Hepatocyte (in vitro differentiated cells): ENCODE data around the gene NCAPG2. TPM values are rescaled to one million over a fixed set of nuclear protein-coding genes. Genes with fewer than 3 reads are reported as not detected.

Experiments used
- DNase-seq: peaks from one replicate; pipeline ENCODE4 v3.0.0-alpha.2; 2016; ENCODE audit warnings: low spot score
- H2AFZ ChIP-seq: fragments of 200-600 bp; sonication (generic); 2 replicates; pipeline ENCODE4 v1.6.0; 2016; ENCODE audit warnings: antibody characterized with exemption, mild to moderate bottlenecking
- H3K27ac ChIP-seq: fragments of 200-600 bp; sonication (generic); 2 replicates; pipeline ENCODE4 v1.5.1; 2016; ENCODE audit warnings: mild to moderate bottlenecking
- H3K27me3 ChIP-seq: fragments of 200-600 bp; sonication (generic); 2 replicates; pipeline ENCODE4 v1.6.1; 2016
- H3K36me3 ChIP-seq: fragments of 200-600 bp; sonication (generic); replicated peaks from 2 replicates; pipeline ENCODE4 v1.5.1; 2016; ENCODE audit warnings: low read depth; ENCODE audit not compliant: insufficient read depth
- H3K4me1 ChIP-seq: fragments of 200-600 bp; sonication (generic); 2 replicates; pipeline ENCODE4 v1.5.1; 2016; ENCODE audit warnings: mild to moderate bottlenecking, moderate library complexity; ENCODE audit not compliant: insufficient read depth
- H3K4me2 ChIP-seq: fragments of 200-600 bp; sonication (generic); 2 replicates; pipeline ENCODE4 v1.6.0; 2016
- H3K4me3 ChIP-seq: fragments of 200-600 bp; sonication (generic); 2 replicates; pipeline ENCODE4 v1.5.1; 2016; ENCODE audit warnings: mild to moderate bottlenecking
- H3K79me2 ChIP-seq: fragments of 200-600 bp; sonication (generic); 2 replicates; pipeline ENCODE4 v1.6.0; 2017; ENCODE audit warnings: mild to moderate bottlenecking
- H3K9me2 ChIP-seq: fragments of 200-600 bp; sonication (generic); replicated peaks from 2 replicates; pipeline ENCODE4 v1.6.0; 2017; ENCODE audit warnings: mild to moderate bottlenecking; ENCODE audit not compliant: insufficient read depth
- H3K9me3 ChIP-seq: fragments of 200-600 bp; sonication (generic); 2 replicates; pipeline ENCODE4 v1.5.1; 2016; ENCODE audit warnings: low read depth, mild to moderate bottlenecking
- H4K20me1 ChIP-seq: fragments of 200-600 bp; sonication (generic); 2 replicates; pipeline ENCODE4 v1.6.0; 2016; ENCODE audit warnings: mild to moderate bottlenecking; ENCODE audit not compliant: insufficient read depth, poor library complexity, severe bottlenecking
- EZH2 ChIP-seq: fragments of 200-600 bp; sonication (generic); IDR thresholded peaks from 2 replicates; pipeline ENCODE4 v1.6.1; 2016; ENCODE audit warnings: antibody characterized with exemption, mild to moderate bottlenecking, borderline replicate concordance
- EZH2phosphoT487 ChIP-seq: fragments of 200-600 bp; sonication (generic); IDR thresholded peaks from one replicate; pipeline ENCODE4 v1.6.1; 2018; ENCODE audit warnings: antibody characterized with exemption, mild to moderate bottlenecking, low read depth, moderate library complexity; ENCODE audit not compliant: unreplicated experiment, severe bottlenecking
- WGBS: methylation state at CpG from one replicate; pipeline ENCODE4 v1.1.6; 2016; ENCODE audit warnings: low lambda C conversion rate; ENCODE audit errors: missing lambda C conversion rate; 5-methylcytosine and 5-hydroxymethylcytosine counted together
- polyA plus RNA-seq: library from polyadenylated mRNA; unstranded; fragments of >200 nt; fragmentation: Nextera tagmentation; extraction: Ambion mirVana; gene quantifications from 2 replicates; pipeline ENCODE4 v1.2.1, GENCODE V29; 2016
- total RNA-seq: library from RNA; depleted of rRNA; stranded (reverse); fragments of >200 nt; gene quantifications from 2 replicates; pipeline ENCODE4 v1.2.3, GENCODE V29; 2014
- TF ChIP-seq, protein P1 (sequence below): fragments of 200-600 bp; sonication (generic); IDR thresholded peaks from 2 replicates; pipeline ENCODE4 v1.5.1; 2016; ENCODE audit warnings: antibody characterized with exemption, mild to moderate bottlenecking; ENCODE audit not compliant: poor library complexity

The NCAPG2 gene
- total and polyA plus RNA-seq, 2 experiments from 2014 or later, result 6.2 to 9.5 TPM

DNA sequence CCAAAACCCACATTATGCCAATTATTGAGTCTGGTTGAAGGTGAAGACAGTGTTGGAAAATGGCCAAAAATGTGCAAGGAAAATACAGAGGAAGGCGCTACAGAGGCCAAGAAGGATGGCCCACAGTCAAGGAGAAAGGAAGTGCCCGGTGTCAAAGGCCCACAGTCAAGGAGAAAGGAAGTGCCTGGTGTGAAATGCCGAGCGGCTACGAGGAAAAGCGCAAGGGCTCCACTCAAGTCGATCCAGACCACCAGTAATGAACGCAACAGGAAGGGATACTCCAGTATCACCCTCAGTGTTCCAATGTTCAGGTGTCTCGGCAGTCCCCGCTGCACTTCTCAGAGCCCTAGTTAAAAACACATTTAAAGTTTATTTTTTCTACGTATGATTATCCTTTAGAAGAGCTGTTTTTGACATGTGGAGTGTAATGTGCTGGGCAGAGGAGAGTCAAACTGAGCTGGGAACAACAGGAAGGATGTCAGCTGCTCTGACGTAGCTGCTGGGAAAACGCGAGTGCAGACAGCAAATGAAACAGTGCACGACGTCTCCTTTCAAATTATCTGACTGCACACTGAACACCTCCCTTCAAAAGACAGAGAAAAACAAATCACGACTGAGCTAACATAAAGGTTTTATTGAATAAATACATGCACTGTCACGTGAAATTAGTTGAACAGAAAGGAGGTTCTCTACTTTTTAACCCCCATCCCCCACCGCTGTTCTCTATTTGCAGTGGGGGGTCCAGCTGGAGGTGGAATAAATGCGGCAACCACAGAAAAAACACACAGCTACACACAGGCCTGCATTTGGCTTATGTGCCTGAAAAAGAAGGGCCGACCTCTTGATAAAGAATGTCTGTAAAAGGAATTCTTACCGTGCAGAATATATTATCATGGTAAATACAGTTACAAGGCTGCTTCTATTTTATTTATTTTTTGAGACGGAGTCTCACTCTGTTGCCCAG lies 26.1 kb upstream of the NCAPG2 start:
- DNase-seq, result no peak
- WGBS, result 81% methylated on average over 23 of the region's 23 CpGs
- H4K20me1 ChIP-seq, result no peaks in the 10 kb centered on the region

DNA sequence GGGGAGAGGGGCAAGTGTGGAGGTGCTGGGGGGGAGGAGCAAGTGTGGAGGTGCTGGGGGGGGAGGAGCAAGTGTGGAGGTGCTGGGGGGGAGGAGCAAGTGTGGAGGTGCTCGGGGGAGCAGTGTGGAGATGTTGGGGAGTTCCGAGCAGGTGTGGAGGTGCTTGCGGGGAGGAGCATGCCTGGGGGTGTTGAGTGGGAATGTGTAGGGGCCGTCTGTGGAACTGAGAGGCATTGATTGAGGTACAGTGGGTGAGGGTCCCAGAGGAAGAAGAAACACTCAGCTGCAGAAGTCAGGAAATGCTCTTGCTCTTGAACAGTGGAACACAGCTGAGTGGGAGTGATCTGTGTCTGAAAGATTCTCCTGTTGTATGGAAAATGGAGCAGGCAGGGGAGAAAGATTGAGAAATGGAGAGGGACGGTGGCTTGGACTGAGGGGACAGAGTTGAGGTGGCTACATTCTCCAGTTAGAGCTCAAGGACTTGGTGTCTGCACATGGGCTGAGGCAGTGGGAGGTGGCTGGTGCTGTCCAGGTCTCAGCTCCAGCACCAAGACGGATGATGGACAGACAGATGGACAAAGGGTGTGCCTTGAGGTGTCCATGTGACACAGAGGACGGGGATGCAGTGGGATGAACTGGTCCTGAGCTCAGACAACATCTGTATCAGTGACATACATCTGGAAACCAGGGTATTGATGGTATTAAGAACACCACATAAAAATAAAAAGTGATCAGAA lies 25.2 kb upstream of the NCAPG2 start:
- TF ChIP-seq, protein P1, sequence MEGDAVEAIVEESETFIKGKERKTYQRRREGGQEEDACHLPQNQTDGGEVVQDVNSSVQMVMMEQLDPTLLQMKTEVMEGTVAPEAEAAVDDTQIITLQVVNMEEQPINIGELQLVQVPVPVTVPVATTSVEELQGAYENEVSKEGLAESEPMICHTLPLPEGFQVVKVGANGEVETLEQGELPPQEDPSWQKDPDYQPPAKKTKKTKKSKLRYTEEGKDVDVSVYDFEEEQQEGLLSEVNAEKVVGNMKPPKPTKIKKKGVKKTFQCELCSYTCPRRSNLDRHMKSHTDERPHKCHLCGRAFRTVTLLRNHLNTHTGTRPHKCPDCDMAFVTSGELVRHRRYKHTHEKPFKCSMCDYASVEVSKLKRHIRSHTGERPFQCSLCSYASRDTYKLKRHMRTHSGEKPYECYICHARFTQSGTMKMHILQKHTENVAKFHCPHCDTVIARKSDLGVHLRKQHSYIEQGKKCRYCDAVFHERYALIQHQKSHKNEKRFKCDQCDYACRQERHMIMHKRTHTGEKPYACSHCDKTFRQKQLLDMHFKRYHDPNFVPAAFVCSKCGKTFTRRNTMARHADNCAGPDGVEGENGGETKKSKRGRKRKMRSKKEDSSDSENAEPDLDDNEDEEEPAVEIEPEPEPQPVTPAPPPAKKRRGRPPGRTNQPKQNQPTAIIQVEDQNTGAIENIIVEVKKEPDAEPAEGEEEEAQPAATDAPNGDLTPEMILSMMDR, result no peak
- no peak for TF ChIP-seq EZH2phosphoT487
- no peak for TF ChIP-seq EZH2
- Histone ChIP-seq H3K27ac (no peak overlapping the region), H3K27me3 (no peaks in the 10 kb centered on the region), H3K4me3 (no peak overlapping the region), H3K4me2 (no peak overlapping the region), H3K9me3 (no peaks in the 10 kb centered on the region), H3K4me1 (no peaks in the 10 kb centered on the region), H2AFZ (no peak overlapping the region), H4K20me1 (no peaks in the 10 kb centered on the region), H3K36me3 (no peaks in the 10 kb centered on the region), H3K9me2 (no peaks in the 10 kb centered on the region), H3K79me2 (no peaks in the 10 kb centered on the region)
- WGBS, result 99% methylated on average over 5 of the region's 7 CpGs
- DNase-seq, result no peak

More for the DNA sequence above, 26.1 kb upstream of the NCAPG2 start:
- H3K36me3 ChIP-seq, result no peaks in the 10 kb centered on the region
- no peak overlapping the region for H3K4me3 ChIP-seq
- no peaks in the 10 kb centered on the region for H3K9me3 ChIP-seq
- peak overlapping the region; percentile 20 for H3K27ac ChIP-seq
- H3K4me2 ChIP-seq, result no peak overlapping the region
- H3K9me2 ChIP-seq, result no peaks in the 10 kb centered on the region
- no peaks in the 10 kb centered on the region for H3K79me2 ChIP-seq
- H3K4me1 ChIP-seq, result no peaks in the 10 kb centered on the region
- no peaks in the 10 kb centered on the region for H3K27me3 ChIP-seq
- TF ChIP-seq EZH2phosphoT487 (no peak), EZH2 (no peak)
- TF ChIP-seq, protein P1, result no peak
- H2AFZ ChIP-seq, result no peak overlapping the region

DNA sequence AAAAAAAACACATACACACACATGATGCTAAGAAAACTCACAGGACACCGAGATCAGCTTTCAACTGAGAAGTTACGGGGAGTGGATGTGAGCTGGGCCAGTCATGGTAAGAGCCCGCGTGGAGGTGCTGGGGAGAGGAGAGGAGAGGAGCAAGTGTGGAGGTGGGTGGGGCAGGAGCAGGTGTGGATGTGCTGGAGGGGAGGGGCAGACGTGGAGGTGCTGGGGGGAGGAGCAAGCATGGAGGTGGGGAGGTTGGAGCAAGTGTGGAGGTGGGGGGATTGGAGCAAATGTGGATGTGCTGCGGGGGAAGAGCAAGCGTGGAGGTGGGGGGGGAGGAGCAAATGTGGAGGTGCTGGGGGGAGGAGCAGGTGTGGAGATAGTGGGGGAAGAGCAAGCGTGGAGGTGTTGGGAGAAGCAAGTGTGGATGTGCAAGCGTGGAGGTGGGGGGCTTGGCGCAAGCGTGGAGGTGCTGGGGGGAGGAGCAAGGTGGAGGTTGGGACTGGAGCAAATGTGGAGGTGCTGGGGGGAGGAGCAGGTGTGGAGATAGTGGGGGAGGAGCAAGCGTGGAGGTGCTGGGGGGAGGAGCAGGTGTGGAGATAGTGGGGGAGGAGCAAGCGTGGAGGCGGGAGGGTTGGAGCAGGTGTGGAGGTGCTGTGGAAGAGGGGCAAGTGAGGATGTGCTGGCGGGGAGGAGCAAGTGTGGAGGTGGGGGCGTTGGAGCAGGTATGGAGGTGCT lies 24.5 kb upstream of the NCAPG2 start:
- no peaks in the 10 kb centered on the region for H3K79me2 ChIP-seq
- 100% methylated on average over 4 of the region's 16 CpGs for WGBS
- TF ChIP-seq, protein P1, result no peak
- TF ChIP-seq EZH2phosphoT487 (no peak), EZH2 (no peak)

More for the DNA sequence above, 24.5 kb upstream of the NCAPG2 start:
- Histone ChIP-seq H3K4me2 (no peak overlapping the region), H3K9me2 (no peaks in the 10 kb centered on the region), H3K9me3 (no peaks in the 10 kb centered on the region), H3K27me3 (no peaks in the 10 kb centered on the region), H3K27ac (no peak overlapping the region), H3K4me1 (no peaks in the 10 kb centered on the region), H4K20me1 (no peaks in the 10 kb centered on the region), H3K36me3 (no peaks in the 10 kb centered on the region), H3K4me3 (no peak overlapping the region), H2AFZ (no peak overlapping the region)
- DNase-seq, result no peak
